GM23338 (cell line): ENCODE measurements around the gene ZNF579. TPM values are rescaled to one million over a fixed set of nuclear protein-coding genes. Genes with fewer than 3 reads are reported as not detected.

Source experiments
- ATAC-seq: fragments of 200-7000 bp; cut with Tn5 transposase; 3 replicates; pipeline ENCODE4 v1.9.1; 2020
- DNase-seq: peaks from one replicate; pipeline ENCODE4 v3.0.0-alpha.2; 2015; ENCODE audit warnings: low spot score
- H2AFZ ChIP-seq: fragments of 200-600 bp; sonication (generic); 2 replicates; pipeline ENCODE4 v1.8.0; 2016; ENCODE audit warnings: antibody characterized with exemption, mild to moderate bottlenecking, moderate library complexity
- H3F3A ChIP-seq: fragments of 200-600 bp; sonication (generic); replicated peaks from 2 replicates; pipeline ENCODE4 v1.8.0; 2017; ENCODE audit warnings: antibody characterized with exemption, mixed run types, low read depth
- H3K27ac ChIP-seq: fragments of 200-600 bp; sonication (generic); 2 replicates; pipeline ENCODE4 v1.6.1; 2016; ENCODE audit warnings: low read depth
- H3K27me3 ChIP-seq: fragments of 200-600 bp; sonication (generic); 2 replicates; pipeline ENCODE4 v1.8.0; 2016; ENCODE audit warnings: mild to moderate bottlenecking, mixed run types, moderate library complexity; ENCODE audit not compliant: insufficient read depth
- H3K36me3 ChIP-seq: fragments of 200-600 bp; sonication (generic); 2 replicates; pipeline ENCODE4 v1.8.0; 2016; ENCODE audit warnings: mild to moderate bottlenecking; ENCODE audit not compliant: insufficient read depth
- H3K4me1 ChIP-seq: fragments of 200-600 bp; sonication (generic); 2 replicates; pipeline ENCODE4 v1.8.0; 2016; ENCODE audit warnings: mild to moderate bottlenecking, moderate library complexity; ENCODE audit not compliant: insufficient read depth
- H3K4me2 ChIP-seq: fragments of 200-600 bp; sonication (generic); 2 replicates; pipeline ENCODE4 v1.7.1; 2017; ENCODE audit warnings: mixed run types
- H3K4me3 ChIP-seq: fragments of 200-600 bp; sonication (generic); 2 replicates; pipeline ENCODE4 v1.6.1; 2016; ENCODE audit warnings: mixed run types
- H3K79me2 ChIP-seq: fragments of 200-600 bp; sonication (generic); replicated peaks from 2 replicates; pipeline ENCODE4 v1.8.0; 2017; ENCODE audit warnings: mild to moderate bottlenecking; ENCODE audit not compliant: insufficient read depth
- H3K9me2 ChIP-seq: fragments of 200-600 bp; sonication (generic); 2 replicates; pipeline ENCODE4 v1.8.0; 2017; ENCODE audit not compliant: insufficient read depth
- H4K20me1 ChIP-seq: fragments of 200-600 bp; sonication (generic); replicated peaks from 2 replicates; pipeline ENCODE4 v1.8.0; 2017; ENCODE audit warnings: mild to moderate bottlenecking; ENCODE audit not compliant: insufficient read depth
- H3K27ac Mint-ChIP-seq: 2 replicates; pipeline ENCODE4 v1.8.0; 2020; ENCODE audit warnings: inconsistent platforms, mild to moderate bottlenecking, moderate library complexity, mixed read lengths
- H3K27me3 Mint-ChIP-seq: 3 replicates; pipeline ENCODE4 v1.8.0; 2022; ENCODE audit warnings: low read depth, mild to moderate bottlenecking, moderate library complexity, mixed read lengths, inconsistent platforms; ENCODE audit not compliant: insufficient read depth, poor library complexity
- H3K36me3 Mint-ChIP-seq: 3 replicates; pipeline ENCODE4 v1.8.0; 2021; ENCODE audit warnings: low read depth, mild to moderate bottlenecking, inconsistent platforms, moderate library complexity, mixed read lengths
- H3K4me1 Mint-ChIP-seq: 3 replicates; pipeline ENCODE4 v1.8.0; 2020; ENCODE audit warnings: mild to moderate bottlenecking, inconsistent platforms, mixed read lengths
- H3K4me3 Mint-ChIP-seq: 3 replicates; pipeline ENCODE4 v1.8.0; 2021; ENCODE audit warnings: moderate library complexity, mild to moderate bottlenecking, inconsistent platforms, mixed read lengths
- H3K9me3 Mint-ChIP-seq: 3 replicates; pipeline ENCODE4 v1.8.0; 2020; ENCODE audit warnings: moderate library complexity, mild to moderate bottlenecking, inconsistent platforms, mixed read lengths
- EZH2 ChIP-seq: fragments of 200-600 bp; sonication (generic); IDR thresholded peaks from one replicate; pipeline ENCODE4 v1.8.0; 2017; ENCODE audit warnings: antibody characterized with exemption, mild to moderate bottlenecking, low read depth; ENCODE audit not compliant: unreplicated experiment
- EZH2phosphoT487 ChIP-seq: fragments of 200-600 bp; sonication (generic); IDR thresholded peaks from one replicate; pipeline ENCODE4 v1.8.1; 2018; ENCODE audit warnings: antibody characterized with exemption; ENCODE audit not compliant: unreplicated experiment
- JUNB ChIP-seq: IDR thresholded peaks from one replicate; pipeline ENCODE4 v1.6.1; 2016; ENCODE audit warnings: antibody characterized with exemption; ENCODE audit not compliant: unreplicated experiment
- NANOG ChIP-seq: IDR thresholded peaks from 2 replicates; pipeline ENCODE4 v1.6.1; 2016; ENCODE audit warnings: antibody characterized with exemption, borderline replicate concordance
- POLR2AphosphoS5 ChIP-seq: IDR thresholded peaks from 2 replicates; pipeline ENCODE4 v1.6.1; 2016; ENCODE audit warnings: antibody characterized with exemption, low read depth
- STAT1 ChIP-seq: IDR thresholded peaks from one replicate; pipeline ENCODE4 v1.6.1; 2016; ENCODE audit warnings: antibody characterized with exemption; ENCODE audit not compliant: unreplicated experiment
- ZNF331 ChIP-seq: fragments of 250-450 bp; sonication (Bioruptor Pico); IDR thresholded peaks from 2 replicates; pipeline ENCODE4 v1.5.0; 2020; ENCODE audit warnings: low read depth, mild to moderate bottlenecking, moderate library complexity
- polyA plus RNA-seq: library from polyadenylated mRNA; unstranded; fragments of >200 nt; fragmentation: Nextera tagmentation; extraction: Ambion mirVana; gene quantifications from 2 replicates; pipeline ENCODE4 v1.2.1, GENCODE V29; 2016
- total RNA-seq: library from RNA; depleted of rRNA; stranded (reverse); fragments of >200 nt; shearing (Covaris generic); gene quantifications from 2 replicates; pipeline ENCODE4 v1.2.3, GENCODE V29; 2014
- TF ChIP-seq, protein P1 (sequence below), 2 experiments: fragments of 200-600 bp in 1 of 2; sonication (generic) in 1 of 2; conservative IDR thresholded peaks; 2 replicates each; pipeline versions ENCODE4 v1.5.1 to v1.6.1; 2016 to 2017; ENCODE audit warnings: antibody characterized with exemption in 2 of 2, low read depth in 2 of 2, mild to moderate bottlenecking in 2 of 2, moderate library complexity in 1 of 2
- TF ChIP-seq, protein P2 (sequence below): IDR thresholded peaks from 2 replicates; pipeline ENCODE4 v1.6.1; 2016; ENCODE audit warnings: antibody characterized with exemption

ZNF579 gene
- total and polyA plus RNA-seq, 2 experiments from 2014 or later, result 7.3 to 12.2 TPM

DNA sequence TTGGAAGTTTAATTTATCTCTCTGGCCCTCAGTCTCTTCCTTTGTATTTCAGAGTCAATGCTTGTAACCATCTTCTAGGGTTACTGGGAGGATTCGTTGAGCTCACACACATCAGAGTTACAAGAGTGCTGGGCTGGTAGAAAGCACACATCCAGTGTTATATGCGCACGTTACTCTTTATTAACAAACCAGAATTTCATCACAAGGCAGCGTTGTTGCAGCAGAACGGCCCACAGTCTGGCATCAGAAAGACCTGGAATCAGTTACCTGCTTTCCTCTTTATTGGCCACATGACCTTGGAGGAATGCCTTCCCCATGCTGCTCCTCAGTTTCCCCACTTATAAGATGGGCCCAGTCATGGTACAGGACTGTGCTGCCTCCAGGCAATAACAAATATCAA, 28.7 kb upstream of the ZNF579 start:
- H3K36me3 Mint-ChIP-seq, result peaks cover 35% of the 10 kb centered on the region
- peaks cover 17% of the 10 kb centered on the region for H3K4me1 Mint-ChIP-seq
- DNase-seq (no peak), ATAC-seq (no peak)
- H3K27ac Mint-ChIP-seq, result no peak overlapping the region
- H3K4me1 ChIP-seq, result peaks cover 5% of the 10 kb centered on the region
- H3K27me3 Mint-ChIP-seq, result peaks cover 28% of the 10 kb centered on the region
- H3K36me3 ChIP-seq, result peaks cover 5% of the 10 kb centered on the region; the same call in 1 of the 2 replicates
- H4K20me1 ChIP-seq, result peaks cover 33% of the 10 kb centered on the region
- no peak for TF ChIP-seq ZNF331 (CRISPR knock-in tag)
- peaks cover 16% of the 10 kb centered on the region for H3F3A ChIP-seq
- no peak overlapping the region for H3K4me2 ChIP-seq
- H3K4me3 Mint-ChIP-seq, result no peak overlapping the region
- H3K9me2 ChIP-seq, result no peaks in the 10 kb centered on the region
- H3K27ac ChIP-seq, result no peak overlapping the region
- H3K9me3 Mint-ChIP-seq, result no peaks in the 10 kb centered on the region; the same call in 2 of the 3 replicates
- H3K27me3 ChIP-seq, result no peaks in the 10 kb centered on the region
- no peak overlapping the region for H3K4me3 ChIP-seq
- no peak overlapping the region for H2AFZ ChIP-seq
- peaks cover 16% of the 10 kb centered on the region for H3K79me2 ChIP-seq

DNA sequence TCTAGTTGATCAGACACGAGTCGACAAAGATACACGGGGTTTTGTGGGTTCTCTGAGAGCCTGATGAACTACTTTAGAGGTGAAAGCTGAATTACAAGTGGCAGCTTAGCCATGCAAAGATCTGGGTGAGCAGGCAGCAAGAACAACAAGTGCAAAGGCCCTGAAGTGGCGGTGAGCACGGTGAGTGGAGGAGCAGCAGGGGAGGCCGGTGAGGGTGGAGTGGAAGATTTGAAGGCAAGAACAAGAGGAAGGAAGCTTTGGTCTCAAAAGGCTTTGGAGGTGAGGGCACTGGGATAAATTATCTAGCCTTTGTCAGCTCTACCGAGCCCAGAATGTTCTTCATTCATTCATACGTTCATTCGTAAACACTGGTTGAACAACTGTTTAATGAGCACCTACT, 26.2 kb upstream of the ZNF579 start:
- H3K36me3 Mint-ChIP-seq, result peaks cover 24% of the 10 kb centered on the region
- H3K27ac Mint-ChIP-seq, result peak overlapping the region; percentile 46; the same call in 1 of the 2 replicates
- Histone ChIP-seq H3K9me2 (no peaks in the 10 kb centered on the region), H3K27me3 (no peaks in the 10 kb centered on the region), H3K36me3 (peaks cover 5% of the 10 kb centered on the region; the same call in 1 of the 2 replicates), H2AFZ (no peak overlapping the region), H3K4me2 (peak overlapping the region; percentile 87), H4K20me1 (peaks cover 22% of the 10 kb centered on the region), H3K4me1 (peaks cover 13% of the 10 kb centered on the region), H3K27ac (peak overlapping the region; percentile 79), H3F3A (peaks cover 22% of the 10 kb centered on the region), H3K4me3 (peak overlapping the region; percentile 84), H3K79me2 (peaks cover 14% of the 10 kb centered on the region)
- peak overlapping the region; percentile 95 for H3K4me3 Mint-ChIP-seq
- H3K9me3 Mint-ChIP-seq, result peaks cover 3% of the 10 kb centered on the region; the same call in 2 of the 3 replicates
- ATAC-seq (no peak), DNase-seq (no peak)
- TF ChIP-seq, protein P1, sequence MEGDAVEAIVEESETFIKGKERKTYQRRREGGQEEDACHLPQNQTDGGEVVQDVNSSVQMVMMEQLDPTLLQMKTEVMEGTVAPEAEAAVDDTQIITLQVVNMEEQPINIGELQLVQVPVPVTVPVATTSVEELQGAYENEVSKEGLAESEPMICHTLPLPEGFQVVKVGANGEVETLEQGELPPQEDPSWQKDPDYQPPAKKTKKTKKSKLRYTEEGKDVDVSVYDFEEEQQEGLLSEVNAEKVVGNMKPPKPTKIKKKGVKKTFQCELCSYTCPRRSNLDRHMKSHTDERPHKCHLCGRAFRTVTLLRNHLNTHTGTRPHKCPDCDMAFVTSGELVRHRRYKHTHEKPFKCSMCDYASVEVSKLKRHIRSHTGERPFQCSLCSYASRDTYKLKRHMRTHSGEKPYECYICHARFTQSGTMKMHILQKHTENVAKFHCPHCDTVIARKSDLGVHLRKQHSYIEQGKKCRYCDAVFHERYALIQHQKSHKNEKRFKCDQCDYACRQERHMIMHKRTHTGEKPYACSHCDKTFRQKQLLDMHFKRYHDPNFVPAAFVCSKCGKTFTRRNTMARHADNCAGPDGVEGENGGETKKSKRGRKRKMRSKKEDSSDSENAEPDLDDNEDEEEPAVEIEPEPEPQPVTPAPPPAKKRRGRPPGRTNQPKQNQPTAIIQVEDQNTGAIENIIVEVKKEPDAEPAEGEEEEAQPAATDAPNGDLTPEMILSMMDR (conservative IDR thresholded peaks at IDR 0.05; ENCODE audit: low read depth in 2 of 2), result no peak
- no peak for TF ChIP-seq NANOG
- H3K4me1 Mint-ChIP-seq, result peaks cover 23% of the 10 kb centered on the region
- H3K27me3 Mint-ChIP-seq, result peaks cover 31% of the 10 kb centered on the region

DNA sequence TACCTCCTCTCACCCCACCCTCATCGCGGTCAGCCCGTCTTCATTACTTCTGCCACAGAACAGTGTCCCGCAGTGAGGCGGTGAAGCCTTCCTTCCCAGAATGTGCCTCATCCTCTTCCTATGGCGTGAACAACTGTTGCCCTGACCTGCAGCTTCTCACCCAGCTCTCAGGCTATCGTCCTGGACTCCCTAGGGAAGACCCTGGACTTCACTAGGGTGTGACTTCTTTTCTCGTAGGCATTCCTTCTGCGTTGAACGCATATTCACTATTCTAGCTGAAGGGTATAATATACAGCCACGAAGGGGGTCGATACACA, 25.8 kb upstream of the ZNF579 start:
- Mint-ChIP-seq H3K4me1 (peaks cover 27% of the 10 kb centered on the region), H3K27me3 (peaks cover 34% of the 10 kb centered on the region), H3K4me3 (peak overlapping the region; percentile 95), H3K27ac (peak overlapping the region; percentile 96), H3K9me3 (peaks cover 3% of the 10 kb centered on the region), H3K36me3 (peaks cover 24% of the 10 kb centered on the region)
- H3K4me3 ChIP-seq, result peak overlapping the region; percentile 84
- H3K4me2 ChIP-seq, result peak overlapping the region; percentile 87
- peaks cover 14% of the 10 kb centered on the region for H3K4me1 ChIP-seq
- peaks cover 22% of the 10 kb centered on the region for H4K20me1 ChIP-seq
- H2AFZ ChIP-seq, result no peak overlapping the region
- peaks cover 5% of the 10 kb centered on the region; the same call in 1 of the 2 replicates for H3K36me3 ChIP-seq
- DNase-seq (no peak), ATAC-seq (no peak)
- peaks cover 14% of the 10 kb centered on the region for H3K79me2 ChIP-seq
- H3K27ac ChIP-seq, result peak overlapping the region; percentile 79
- TF ChIP-seq POLR2AphosphoS5 (no peak), JUNB (no peak), NANOG (no peak), EZH2phosphoT487 (no peak), STAT1 (no peak), EZH2 (no peak)
- TF ChIP-seq, protein P2, sequence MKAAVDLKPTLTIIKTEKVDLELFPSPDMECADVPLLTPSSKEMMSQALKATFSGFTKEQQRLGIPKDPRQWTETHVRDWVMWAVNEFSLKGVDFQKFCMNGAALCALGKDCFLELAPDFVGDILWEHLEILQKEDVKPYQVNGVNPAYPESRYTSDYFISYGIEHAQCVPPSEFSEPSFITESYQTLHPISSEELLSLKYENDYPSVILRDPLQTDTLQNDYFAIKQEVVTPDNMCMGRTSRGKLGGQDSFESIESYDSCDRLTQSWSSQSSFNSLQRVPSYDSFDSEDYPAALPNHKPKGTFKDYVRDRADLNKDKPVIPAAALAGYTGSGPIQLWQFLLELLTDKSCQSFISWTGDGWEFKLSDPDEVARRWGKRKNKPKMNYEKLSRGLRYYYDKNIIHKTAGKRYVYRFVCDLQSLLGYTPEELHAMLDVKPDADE, result no peak
- TF ChIP-seq, protein P1 (conservative IDR thresholded peaks at IDR 0.05; ENCODE audit: low read depth in 2 of 2), result no peak
- peaks cover 22% of the 10 kb centered on the region for H3F3A ChIP-seq
- H3K9me2 ChIP-seq, result no peaks in the 10 kb centered on the region
- H3K27me3 ChIP-seq, result no peaks in the 10 kb centered on the region
